Nephron (organoid): Measurements from ENCODE around the gene RPS18.
A peak's percentile ranks its signal among the peaks of the same experiment; 100 is the strongest.

Experiments
- H3K27ac Mint-ChIP-seq, 3 experiments: 2 replicates each; pipeline ENCODE4 v1.8.0; 2020; ENCODE audit warnings: mixed read lengths in 3 of 3, mild to moderate bottlenecking in 2 of 3, moderate library complexity in 1 of 3
- H3K27me3 Mint-ChIP-seq: 2 replicates; pipeline ENCODE4 v1.8.0; 2021; ENCODE audit warnings: low read depth, mild to moderate bottlenecking, moderate library complexity, mixed read lengths
- H3K36me3 Mint-ChIP-seq: 2 replicates; pipeline ENCODE4 v1.8.0; 2020; ENCODE audit warnings: low read depth, mixed read lengths
- H3K4me1 Mint-ChIP-seq: 2 replicates; pipeline ENCODE4 v1.8.0; 2020; ENCODE audit warnings: mixed read lengths
- H3K4me3 Mint-ChIP-seq, 3 experiments: 2 replicates each; pipeline ENCODE4 v1.8.0; 2020; ENCODE audit warnings: mild to moderate bottlenecking in 3 of 3, mixed read lengths in 3 of 3, moderate library complexity in 2 of 3
- H3K9me3 Mint-ChIP-seq: 2 replicates; pipeline ENCODE4 v1.8.0; 2020; ENCODE audit warnings: mixed read lengths
- TF ChIP-seq, protein P1 (sequence below), 3 experiments: fragments of 200-600 bp; sonication (generic); IDR thresholded peaks; one replicate each; pipeline ENCODE4 v1.5.0; 2021; ENCODE audit warnings: antibody characterized with exemption in 3 of 3; ENCODE audit not compliant: unreplicated experiment in 3 of 3

RPS18 gene

GRCh38 chr6:33249732-33250630 lies 21.9 kb upstream of the RPS18 start:
- Mint-ChIP-seq H3K4me3 (peak overlapping the region; percentile 88 to 94 (median 91)), H3K27ac (peak overlapping the region in 2 of 3 experiments; percentile 78 to 92)
- TF ChIP-seq, protein P1, sequence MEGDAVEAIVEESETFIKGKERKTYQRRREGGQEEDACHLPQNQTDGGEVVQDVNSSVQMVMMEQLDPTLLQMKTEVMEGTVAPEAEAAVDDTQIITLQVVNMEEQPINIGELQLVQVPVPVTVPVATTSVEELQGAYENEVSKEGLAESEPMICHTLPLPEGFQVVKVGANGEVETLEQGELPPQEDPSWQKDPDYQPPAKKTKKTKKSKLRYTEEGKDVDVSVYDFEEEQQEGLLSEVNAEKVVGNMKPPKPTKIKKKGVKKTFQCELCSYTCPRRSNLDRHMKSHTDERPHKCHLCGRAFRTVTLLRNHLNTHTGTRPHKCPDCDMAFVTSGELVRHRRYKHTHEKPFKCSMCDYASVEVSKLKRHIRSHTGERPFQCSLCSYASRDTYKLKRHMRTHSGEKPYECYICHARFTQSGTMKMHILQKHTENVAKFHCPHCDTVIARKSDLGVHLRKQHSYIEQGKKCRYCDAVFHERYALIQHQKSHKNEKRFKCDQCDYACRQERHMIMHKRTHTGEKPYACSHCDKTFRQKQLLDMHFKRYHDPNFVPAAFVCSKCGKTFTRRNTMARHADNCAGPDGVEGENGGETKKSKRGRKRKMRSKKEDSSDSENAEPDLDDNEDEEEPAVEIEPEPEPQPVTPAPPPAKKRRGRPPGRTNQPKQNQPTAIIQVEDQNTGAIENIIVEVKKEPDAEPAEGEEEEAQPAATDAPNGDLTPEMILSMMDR (IDR thresholded peaks at IDR 0.05; ENCODE audit: unreplicated experiment in 3 of 3): no peak

DNA sequence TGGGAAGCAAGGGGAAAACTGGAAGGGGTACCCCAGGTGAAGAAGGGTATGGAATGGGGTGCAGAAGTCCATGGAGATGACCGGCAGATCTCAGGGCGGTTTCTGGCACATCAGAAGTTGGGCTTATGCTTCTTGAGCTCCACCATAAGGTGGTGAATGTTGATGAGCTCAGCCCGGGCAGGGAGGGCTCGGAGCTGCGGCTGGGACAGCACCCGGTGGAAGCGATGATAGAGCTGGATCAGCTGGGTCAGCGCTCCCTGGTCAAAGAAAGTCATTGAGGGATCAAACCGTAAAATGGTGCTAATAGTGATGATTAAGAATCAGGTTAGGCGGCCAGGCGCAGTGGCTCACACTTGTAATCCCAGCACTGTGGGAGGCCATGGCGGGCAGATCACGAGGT lies 21.1 kb upstream of the RPS18 start:
- peaks cover 27% of the 10 kb centered on the region for H3K36me3 Mint-ChIP-seq
- peak overlapping the region; percentile 88 to 94 (median 91) for H3K4me3 Mint-ChIP-seq
- H3K27me3 Mint-ChIP-seq: peaks cover 12% of the 10 kb centered on the region

More at GRCh38 chr6:33249732-33250630, 21.9 kb upstream of the RPS18 start:
- Mint-ChIP-seq H3K36me3 (peaks cover 25% of the 10 kb centered on the region), H3K27me3 (peaks cover 12% of the 10 kb centered on the region), H3K4me1 (peaks cover 24% of the 10 kb centered on the region), H3K9me3 (no peaks in the 10 kb centered on the region)

DNA sequence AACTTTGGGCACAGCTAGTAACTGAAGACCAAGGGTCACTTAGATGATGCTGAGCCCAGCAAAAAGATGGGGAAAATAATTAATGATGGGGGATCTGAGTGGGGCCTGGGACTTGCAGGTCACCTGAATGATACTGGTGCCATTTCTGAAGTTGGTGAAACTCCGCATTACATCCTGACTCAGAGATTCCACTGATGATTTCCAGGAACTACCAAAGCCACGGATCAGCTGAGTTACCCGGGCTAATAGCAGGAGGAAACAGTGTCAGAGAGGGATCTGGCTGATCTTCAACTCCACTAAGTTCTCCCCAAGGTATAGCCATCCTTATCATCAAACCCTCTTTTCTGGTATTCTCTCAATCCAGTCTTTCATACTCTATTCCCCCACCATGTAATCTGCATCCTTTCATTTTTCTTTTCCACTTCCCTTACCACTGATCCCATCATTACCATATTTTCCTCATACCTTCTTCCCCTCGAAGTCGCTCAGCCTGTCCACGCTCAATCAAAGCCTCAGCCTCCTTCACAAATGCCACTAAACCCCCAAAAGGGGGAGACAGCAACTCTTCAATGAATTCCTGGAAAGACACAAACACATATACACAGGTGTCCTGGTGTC lies 20.4 kb upstream of the RPS18 start:
- peaks cover 31% of the 10 kb centered on the region for H3K36me3 Mint-ChIP-seq
- H3K27ac Mint-ChIP-seq: no peak overlapping the region
- H3K4me3 Mint-ChIP-seq: peak overlapping the region; percentile 33 to 73 (median 67)
- H3K27me3 Mint-ChIP-seq: peaks cover 4% of the 10 kb centered on the region
- TF ChIP-seq, protein P1 (IDR thresholded peaks at IDR 0.05; ENCODE audit: unreplicated experiment in 3 of 3): no peak
- H3K9me3 Mint-ChIP-seq: no peaks in the 10 kb centered on the region
- peaks cover 24% of the 10 kb centered on the region for H3K4me1 Mint-ChIP-seq

More for the DNA sequence above, 21.1 kb upstream of the RPS18 start:
- peaks cover 24% of the 10 kb centered on the region for H3K4me1 Mint-ChIP-seq
- H3K9me3 Mint-ChIP-seq: no peaks in the 10 kb centered on the region
- H3K27ac Mint-ChIP-seq: no peak overlapping the region
- TF ChIP-seq, protein P1 (IDR thresholded peaks at IDR 0.05; ENCODE audit: unreplicated experiment in 3 of 3): no peak

GRCh38 chr6:33252759-33253158 lies 19.1 kb upstream of the RPS18 start:
- H3K27ac Mint-ChIP-seq: no peak overlapping the region
- H3K27me3 Mint-ChIP-seq: no peaks in the 10 kb centered on the region
- H3K4me3 Mint-ChIP-seq: no peak overlapping the region
- no peaks in the 10 kb centered on the region for H3K9me3 Mint-ChIP-seq
- H3K4me1 Mint-ChIP-seq: peaks cover 24% of the 10 kb centered on the region
- TF ChIP-seq, protein P1 (IDR thresholded peaks at IDR 0.05; ENCODE audit: unreplicated experiment in 3 of 3): no peak
- peaks cover 37% of the 10 kb centered on the region for H3K36me3 Mint-ChIP-seq

DNA sequence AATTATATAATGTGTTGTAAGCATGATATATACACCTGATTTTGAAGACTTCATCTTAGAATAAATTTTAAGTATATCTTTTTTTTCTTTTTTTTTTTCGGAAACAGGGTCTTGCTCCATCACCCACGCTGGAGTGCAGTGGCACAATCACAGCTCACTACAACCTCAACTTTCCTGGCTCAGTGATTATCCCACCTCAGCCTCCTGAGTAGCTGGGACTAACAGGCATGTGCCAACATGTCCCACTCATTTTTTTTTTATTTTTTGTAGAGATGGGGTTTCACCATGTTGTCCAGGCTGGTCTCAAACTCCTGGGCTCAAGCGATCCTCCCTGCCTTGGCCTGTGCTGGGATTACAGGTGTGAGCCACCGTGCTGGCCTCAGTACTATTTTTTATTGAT lies 17.3 kb upstream of the RPS18 start:
- Mint-ChIP-seq H3K4me1 (peaks cover 17% of the 10 kb centered on the region), H3K9me3 (no peaks in the 10 kb centered on the region), H3K27ac (no peak overlapping the region), H3K4me3 (no peak overlapping the region), H3K27me3 (no peaks in the 10 kb centered on the region), H3K36me3 (peaks cover 47% of the 10 kb centered on the region)
- TF ChIP-seq, protein P1 (IDR thresholded peaks at IDR 0.05; ENCODE audit: unreplicated experiment in 3 of 3): no peak
